Spleen (tissue), 11 donors: ENCODE data around the gene SFXN3. TPM values are rescaled to one million over a fixed set of nuclear protein-coding genes. Genes with fewer than 3 reads are reported as not detected.

Source experiments
- DNase-seq: peaks from one replicate; pipeline ENCODE4 v3.0.0-alpha.2; 2020
- H3K27ac ChIP-seq, 8 donors: fragments of 200-600 bp; sonication (generic) in 7 of 8; 1 replicate in 4 of 8; 2 replicates in 4 of 8; pipeline versions ENCODE4 v1.5.0 to v1.8.0; 2016 to 2021; ENCODE audit warnings: inconsistent platforms in 4 of 8, mild to moderate bottlenecking in 4 of 8, moderate library complexity in 1 of 8
- H3K27me3 ChIP-seq, 7 donors: fragments of 200-600 bp; sonication (generic) in 6 of 7; replicated peaks in 1 of 7; 1 replicate in 4 of 7; 2 replicates in 3 of 7; pipeline versions ENCODE4 v1.5.0 to v1.8.0; 2016 to 2021; ENCODE audit warnings: inconsistent platforms in 3 of 7, mild to moderate bottlenecking in 1 of 7
- H3K36me3 ChIP-seq, 6 donors: fragments of 200-600 bp; sonication (generic) in 5 of 6; 1 replicate in 4 of 6; 2 replicates in 2 of 6; pipeline versions ENCODE4 v1.5.0 to v1.8.0; 2016 to 2021; ENCODE audit warnings: inconsistent platforms in 2 of 6
- H3K4me1 ChIP-seq, 6 donors: fragments of 200-600 bp; sonication (generic) in 5 of 6; 1 replicate in 3 of 6; 2 replicates in 3 of 6; pipeline versions ENCODE4 v1.5.0 to v1.8.0; 2016 to 2021; ENCODE audit warnings: inconsistent platforms in 3 of 6
- H3K4me3 ChIP-seq, 8 donors: fragments of 200-600 bp; sonication (generic) in 7 of 8; 1 replicate in 4 of 8; 2 replicates in 4 of 8; pipeline versions ENCODE4 v1.5.0 to v1.8.0; 2016 to 2021; ENCODE audit warnings: inconsistent platforms in 4 of 8, mild to moderate bottlenecking in 4 of 8, moderate library complexity in 2 of 8
- H3K9me3 ChIP-seq, 8 donors: fragments of 200-600 bp; sonication (generic) in 7 of 8; 1 replicate in 4 of 8; 2 replicates in 4 of 8; pipeline versions ENCODE4 v1.5.0 to v1.8.0; 2016 to 2021; ENCODE audit warnings: inconsistent platforms in 4 of 8
- CTCF ChIP-seq, 11 experiments: fragments of 200-600 bp in 7 of 11; fragments of 450-650 bp in 4 of 11; sonication (generic) in 4 of 11; IDR thresholded peaks in 8 of 11; conservative IDR thresholded peaks in 3 of 11; 1 replicate in 7 of 11; 2 replicates in 4 of 11; pipeline versions ENCODE4 v1.4.0 to v1.8.0; 2016 to 2021; ENCODE audit warnings: antibody characterized with exemption in 11 of 11, inconsistent platforms in 4 of 11, mild to moderate bottlenecking in 1 of 11
- POLR2A ChIP-seq, 3 donors: fragments of 450-650 bp; IDR thresholded peaks; one replicate each; pipeline ENCODE4 v1.5.1; 2017; ENCODE audit warnings: antibody characterized with exemption in 3 of 3, mild to moderate bottlenecking in 1 of 3
- POLR2AphosphoS5 ChIP-seq, 3 donors: sonication (generic); formaldehyde crosslinking; IDR thresholded peaks; one replicate each; pipeline ENCODE4 v1.5.1; 2017; ENCODE audit warnings: antibody characterized with exemption in 3 of 3
- WGBS, 5 donors: extraction: QIAGEN DNeasy Blood & Tissue Kit in 3 of 5; methylation state at CpG; one replicate each; pipeline versions ENCODE4 v1.1.5 to v1.1.7; 2013 to 2018; 5-methylcytosine and 5-hydroxymethylcytosine counted together
- intact Hi-C: fragments of 100-400 bp; cut with DNase I; formaldehyde crosslinking; loops from one replicate; pipeline ENCODE4 v1.15.0; 2023; ENCODE audit warnings: low total_unique reads
- polyA plus RNA-seq, 3 donors: library from polyadenylated mRNA; stranded (reverse); fragments of 200-250 nt; gene quantifications; one replicate each; pipeline ENCODE4 v1.2.1, GENCODE V29; 2013
- total RNA-seq, 7 donors: library from RNA; depleted of rRNA in 3 of 7; stranded (reverse); fragments of >200 nt in 3 of 7; fragmentation: NEBNext Ultra II Directional in 4 of 7; extraction: Animal tissue kit (Norgen Biotek cat#: 25700) in 4 of 7; gene quantifications; one replicate each; pipeline versions ENCODE4 v1.1.0 to v1.2.1, GENCODE V29; 2016 to 2021
- donor health status: healthy with polysubstance abuse.
- donor health status: DM: no; HTN: no; CAD: no; lungs with moderate emphysema.
- donor health status: DM: no; HTN: no; CAD: no.
- donor health status: Bipolar disorder and iron deficiency.
- donor health status: healthy.
- donor health status: DM: no; HTN: no; CAD: no.
- donor health status: DM: yes; HTN: yes; CAD: no.

SFXN3 gene
- total and polyA plus RNA-seq, 10 donors = 7.9 to 70.0 (median 38.5) TPM

GRCh38 chr10:101073631-101074030, 42.6 kb downstream of the SFXN3 start:
- DNase-seq = no peak
- intact Hi-C loops = no loop called here
- Histone ChIP-seq H3K27me3 (peaks cover 0 to 63% (median 4%) of the 10 kb centered on the region in 7 donors), H3K4me1 (peaks cover 7 to 37% (median 27%) of the 10 kb centered on the region in 6 donors), H3K27ac (peak overlapping the region in 3 of 8 donors; percentile 62 to 75 (median 75)), H3K9me3 (no peaks in the 10 kb centered on the region), H3K36me3 (no peaks in the 10 kb centered on the region), H3K4me3 (no peak overlapping the region)
- 6 to 16% (median 15%) methylated on average over 13 of the region's 13 CpGs for WGBS, 5 donors
- TF ChIP-seq CTCF (IDR thresholded peaks at IDR 0.05 in 8 of 11, conservative IDR thresholded peaks at IDR 0.05 in 3 of 11) = no peak
- TF ChIP-seq POLR2A (IDR thresholded peaks at IDR 0.05) = no peak
- no peak for TF ChIP-seq POLR2AphosphoS5 (IDR thresholded peaks at IDR 0.05)

- Histone ChIP-seq H3K9me3 (no peaks in the 10 kb centered on the region), H3K4me1 (peaks cover 7 to 26% (median 24%) of the 10 kb centered on the region in 6 donors), H3K27ac (no peak overlapping the region), H3K27me3 (peaks cover 0 to 83% (median 4%) of the 10 kb centered on the region in 7 donors), H3K36me3 (no peaks in the 10 kb centered on the region), H3K4me3 (no peak overlapping the region)
- intact Hi-C loops = no loop called here
- 11 to 18% (median 13%) methylated on average over 4 of the region's 4 CpGs for WGBS, 5 donors
- no peak for DNase-seq
- TF ChIP-seq CTCF (IDR thresholded peaks at IDR 0.05 in 8 of 11, conservative IDR thresholded peaks at IDR 0.05 in 3 of 11) = no peak
- TF ChIP-seq POLR2AphosphoS5 (IDR thresholded peaks at IDR 0.05) = no peak
- TF ChIP-seq POLR2A (IDR thresholded peaks at IDR 0.05) = no peak
Measured at GRCh38 chr10:101075775-101076174, 44.7 kb downstream of the SFXN3 start.

DNA sequence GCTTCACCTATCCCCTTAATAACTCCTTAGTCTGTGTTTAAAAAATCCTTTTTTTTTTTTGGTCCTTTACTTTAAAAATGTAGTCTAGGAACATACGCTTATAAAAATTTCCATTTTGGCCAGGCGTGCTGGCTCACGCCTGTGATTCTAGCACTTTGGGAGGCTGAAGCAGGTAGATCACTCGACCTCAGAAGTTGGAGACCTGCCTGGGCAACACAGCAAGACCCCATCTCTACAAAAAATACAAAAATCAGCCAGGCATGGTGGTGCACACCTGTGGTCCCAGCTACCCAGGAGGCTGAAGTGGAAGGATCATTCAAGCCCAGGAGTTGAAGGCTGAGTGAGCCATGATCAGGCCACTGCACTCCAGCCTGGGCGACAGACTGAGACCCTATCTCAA, 45.6 kb downstream of the SFXN3 start:
- 77 to 87% (median 83%) methylated on average over 5 of the region's 5 CpGs for WGBS, 5 donors
- Histone ChIP-seq H3K9me3 (no peaks in the 10 kb centered on the region), H3K36me3 (no peaks in the 10 kb centered on the region), H3K4me3 (no peak overlapping the region), H3K27ac (no peak overlapping the region), H3K4me1 (peaks cover 5 to 18% (median 15%) of the 10 kb centered on the region in 6 donors), H3K27me3 (peaks cover 0 to 90% (median 4%) of the 10 kb centered on the region in 7 donors)
- DNase-seq = no peak
- no peak for TF ChIP-seq POLR2AphosphoS5 (IDR thresholded peaks at IDR 0.05)
- TF ChIP-seq CTCF (IDR thresholded peaks at IDR 0.05 in 8 of 11, conservative IDR thresholded peaks at IDR 0.05 in 3 of 11) = no peak
- TF ChIP-seq POLR2A (IDR thresholded peaks at IDR 0.05) = no peak
- intact Hi-C loops = no loop called here

- H3K27me3 ChIP-seq = peaks cover 0 to 96% (median 8%) of the 10 kb centered on the region in 7 donors
- no peaks in the 10 kb centered on the region for H3K9me3 ChIP-seq
- H3K4me3 ChIP-seq = no peak overlapping the region
- TF ChIP-seq POLR2AphosphoS5 (IDR thresholded peaks at IDR 0.05) (no peak), CTCF (IDR thresholded peaks at IDR 0.05 in 8 of 11, conservative IDR thresholded peaks at IDR 0.05 in 3 of 11) (no peak), POLR2A (IDR thresholded peaks at IDR 0.05) (no peak)
- no peaks in the 10 kb centered on the region for H3K4me1 ChIP-seq
- intact Hi-C loops = no loop called here
- H3K36me3 ChIP-seq = no peaks in the 10 kb centered on the region
- DNase-seq = no peak
- WGBS, 5 donors = 59 to 88% (median 85%) methylated on average over 1 of the region's 1 CpG
- no peak overlapping the region for H3K27ac ChIP-seq
Measured at GRCh38 chr10:101079874-101080273, 48.8 kb downstream of the SFXN3 start.
